Neural cell (in vitro differentiated cells): Measurements from ENCODE around the gene SRGAP2B.
"Not testable (repeated sequence)": the region's sequence is repeated elsewhere in the genome, so short reads cannot be mapped to it uniquely, and the experiment has no call there.

Experiments
- EP300 ChIP-seq: fragments of 450-650 bp; conservative IDR thresholded peaks from 2 replicates; pipeline ENCODE4 v1.6.1; 2014; ENCODE audit warnings: antibody characterized with exemption, mild to moderate bottlenecking, moderate library complexity; ENCODE audit not compliant: poor library complexity, severe bottlenecking
- EZH2 ChIP-seq: fragments of 200-600, 300-800 bp; shearing (Covaris generic), sonication (generic); IDR thresholded peaks from 2 replicates; pipeline ENCODE4 v1.6.1; 2014; ENCODE audit warnings: antibody characterized with exemption, low read length, borderline replicate concordance, mild to moderate bottlenecking; ENCODE audit not compliant: insufficient read depth, poor library complexity, severe bottlenecking
- MXI1 ChIP-seq: fragments of 450-650 bp; conservative IDR thresholded peaks from 2 replicates; pipeline ENCODE4 v1.6.1; 2014; ENCODE audit warnings: antibody characterized with exemption, mild to moderate bottlenecking; ENCODE audit not compliant: poor library complexity, severe bottlenecking
- POLR2AphosphoS5 ChIP-seq: IDR thresholded peaks from 2 replicates; pipeline ENCODE4 v1.6.1; 2012
- SMC3 ChIP-seq: fragments of 450-650 bp; conservative IDR thresholded peaks from 2 replicates; pipeline ENCODE4 v1.6.1; 2014; ENCODE audit warnings: antibody characterized with exemption, mild to moderate bottlenecking, moderate library complexity; ENCODE audit not compliant: poor library complexity
- TAF1 ChIP-seq: IDR thresholded peaks from 2 replicates; pipeline ENCODE4 v1.6.1; 2012; ENCODE audit warnings: low read depth
- TF ChIP-seq, protein P1 (sequence below): fragments of 450-650 bp; IDR thresholded peaks from 2 replicates; pipeline ENCODE4 v1.5.1; 2014; ENCODE audit warnings: antibody characterized with exemption, mild to moderate bottlenecking, moderate library complexity; ENCODE audit not compliant: poor library complexity, severe bottlenecking
- TF ChIP-seq, protein P2 (sequence below): IDR thresholded peaks from 2 replicates; pipeline ENCODE4 v1.6.1; 2012; ENCODE audit warnings: borderline replicate concordance

DNA sequence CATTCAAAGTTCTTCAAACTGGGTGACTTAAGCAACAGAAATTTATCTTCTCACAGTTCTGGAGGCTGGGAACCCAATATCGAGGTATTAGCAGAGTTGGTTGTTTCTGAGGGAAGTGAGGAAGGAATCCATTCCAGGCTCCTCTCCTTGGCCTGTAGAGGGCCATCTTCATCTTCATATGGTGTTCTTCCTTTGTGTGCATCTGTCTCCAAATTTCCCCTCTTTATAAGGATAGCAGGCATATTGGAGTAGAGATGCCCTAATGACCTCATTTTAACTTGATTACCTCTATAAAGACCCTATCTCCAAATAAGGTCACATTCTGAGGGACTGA, 27.9 kb upstream of the SRGAP2B start:
- TF ChIP-seq, protein P1, sequence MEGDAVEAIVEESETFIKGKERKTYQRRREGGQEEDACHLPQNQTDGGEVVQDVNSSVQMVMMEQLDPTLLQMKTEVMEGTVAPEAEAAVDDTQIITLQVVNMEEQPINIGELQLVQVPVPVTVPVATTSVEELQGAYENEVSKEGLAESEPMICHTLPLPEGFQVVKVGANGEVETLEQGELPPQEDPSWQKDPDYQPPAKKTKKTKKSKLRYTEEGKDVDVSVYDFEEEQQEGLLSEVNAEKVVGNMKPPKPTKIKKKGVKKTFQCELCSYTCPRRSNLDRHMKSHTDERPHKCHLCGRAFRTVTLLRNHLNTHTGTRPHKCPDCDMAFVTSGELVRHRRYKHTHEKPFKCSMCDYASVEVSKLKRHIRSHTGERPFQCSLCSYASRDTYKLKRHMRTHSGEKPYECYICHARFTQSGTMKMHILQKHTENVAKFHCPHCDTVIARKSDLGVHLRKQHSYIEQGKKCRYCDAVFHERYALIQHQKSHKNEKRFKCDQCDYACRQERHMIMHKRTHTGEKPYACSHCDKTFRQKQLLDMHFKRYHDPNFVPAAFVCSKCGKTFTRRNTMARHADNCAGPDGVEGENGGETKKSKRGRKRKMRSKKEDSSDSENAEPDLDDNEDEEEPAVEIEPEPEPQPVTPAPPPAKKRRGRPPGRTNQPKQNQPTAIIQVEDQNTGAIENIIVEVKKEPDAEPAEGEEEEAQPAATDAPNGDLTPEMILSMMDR, result not testable (repeated sequence)
- TF ChIP-seq POLR2AphosphoS5, MXI1, SMC3, EP300, EZH2, TAF1: not testable (repeated sequence)
- TF ChIP-seq, protein P2, sequence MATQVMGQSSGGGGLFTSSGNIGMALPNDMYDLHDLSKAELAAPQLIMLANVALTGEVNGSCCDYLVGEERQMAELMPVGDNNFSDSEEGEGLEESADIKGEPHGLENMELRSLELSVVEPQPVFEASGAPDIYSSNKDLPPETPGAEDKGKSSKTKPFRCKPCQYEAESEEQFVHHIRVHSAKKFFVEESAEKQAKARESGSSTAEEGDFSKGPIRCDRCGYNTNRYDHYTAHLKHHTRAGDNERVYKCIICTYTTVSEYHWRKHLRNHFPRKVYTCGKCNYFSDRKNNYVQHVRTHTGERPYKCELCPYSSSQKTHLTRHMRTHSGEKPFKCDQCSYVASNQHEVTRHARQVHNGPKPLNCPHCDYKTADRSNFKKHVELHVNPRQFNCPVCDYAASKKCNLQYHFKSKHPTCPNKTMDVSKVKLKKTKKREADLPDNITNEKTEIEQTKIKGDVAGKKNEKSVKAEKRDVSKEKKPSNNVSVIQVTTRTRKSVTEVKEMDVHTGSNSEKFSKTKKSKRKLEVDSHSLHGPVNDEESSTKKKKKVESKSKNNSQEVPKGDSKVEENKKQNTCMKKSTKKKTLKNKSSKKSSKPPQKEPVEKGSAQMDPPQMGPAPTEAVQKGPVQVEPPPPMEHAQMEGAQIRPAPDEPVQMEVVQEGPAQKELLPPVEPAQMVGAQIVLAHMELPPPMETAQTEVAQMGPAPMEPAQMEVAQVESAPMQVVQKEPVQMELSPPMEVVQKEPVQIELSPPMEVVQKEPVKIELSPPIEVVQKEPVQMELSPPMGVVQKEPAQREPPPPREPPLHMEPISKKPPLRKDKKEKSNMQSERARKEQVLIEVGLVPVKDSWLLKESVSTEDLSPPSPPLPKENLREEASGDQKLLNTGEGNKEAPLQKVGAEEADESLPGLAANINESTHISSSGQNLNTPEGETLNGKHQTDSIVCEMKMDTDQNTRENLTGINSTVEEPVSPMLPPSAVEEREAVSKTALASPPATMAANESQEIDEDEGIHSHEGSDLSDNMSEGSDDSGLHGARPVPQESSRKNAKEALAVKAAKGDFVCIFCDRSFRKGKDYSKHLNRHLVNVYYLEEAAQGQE, result not testable (repeated sequence)
